Fibroblast of skin of left biceps (primary cell): Measurements from ENCODE around the gene PTPRR.
A peak's percentile ranks its signal among the peaks of the same experiment; 100 is the strongest.

Experiments used
- DNase-seq, 2 experiments: peaks; one replicate each; pipeline ENCODE4 v3.0.0-alpha.2; 2013; ENCODE audit warnings: low read depth in 2 of 2

The PTPRR gene

GRCh38 chr12:70695361-70696023 lies 225.0 kb downstream of the PTPRR start:
- DNase-seq = no peak

DNA sequence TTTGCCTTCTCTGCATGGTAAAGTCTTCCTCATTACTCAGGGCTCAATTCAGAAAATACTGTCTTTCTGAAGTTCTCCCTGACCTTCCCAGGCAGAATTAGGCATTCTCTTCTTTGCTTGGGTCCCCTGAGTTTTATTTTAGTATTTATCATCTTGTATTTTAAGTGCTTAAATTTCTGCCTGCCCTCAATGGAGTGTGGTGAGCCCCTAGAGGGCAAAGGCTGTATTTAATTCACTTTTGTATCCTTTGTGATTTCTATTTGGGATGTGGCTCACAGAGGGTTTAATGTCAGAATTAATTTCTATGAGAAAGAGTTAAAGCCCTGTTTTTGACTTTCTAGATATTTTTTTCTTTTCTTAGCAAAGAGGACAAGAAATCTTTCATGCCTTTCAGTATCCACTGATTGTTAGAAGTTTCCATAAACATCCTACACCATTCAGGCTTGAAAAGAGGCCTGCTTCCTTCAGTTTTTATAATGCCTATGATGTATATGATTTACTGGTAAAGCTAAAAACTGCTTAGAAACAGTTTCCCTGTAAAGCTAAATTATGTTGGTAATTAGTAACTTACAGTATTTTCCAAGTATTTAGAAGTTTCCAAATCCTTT lies 227.8 kb downstream of the PTPRR start:
- peak in 1 of 2 experiments; percentile 1 for DNase-seq

DNA sequence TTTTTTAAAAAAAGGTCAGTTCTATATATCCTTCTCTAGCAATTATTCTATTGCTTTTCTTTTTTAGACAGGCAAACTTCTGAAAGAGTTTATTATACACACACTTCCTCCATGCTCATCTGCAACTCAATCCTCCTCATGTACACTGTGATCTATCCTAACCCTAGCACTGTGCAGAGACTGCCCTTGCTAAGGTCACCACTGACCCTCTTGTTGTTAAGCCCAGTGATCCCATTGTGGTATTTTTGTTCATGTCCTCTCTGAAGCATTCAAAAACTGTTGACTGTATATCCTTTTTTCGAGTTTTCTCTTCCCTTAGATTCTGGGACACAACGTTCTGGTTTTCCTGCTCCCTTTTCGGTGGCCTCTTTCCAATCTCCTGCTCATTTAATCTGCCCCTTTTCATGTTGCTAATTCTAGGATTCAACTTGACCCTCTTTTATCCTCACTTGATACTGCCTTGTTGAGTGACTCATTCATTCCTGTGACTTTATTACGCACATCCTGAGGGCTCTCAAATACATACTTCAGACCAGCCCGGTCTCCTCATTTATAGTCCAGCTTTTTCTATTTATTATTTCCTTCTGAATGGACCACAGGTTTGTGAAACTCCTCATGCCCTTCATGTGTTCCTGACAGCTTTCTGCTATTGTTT lies 229.4 kb downstream of the PTPRR start:
- peak; percentile 3 to 8 for DNase-seq

GRCh38 chr12:70686907-70687306 lies 233.6 kb downstream of the PTPRR start:
- no peak for DNase-seq

DNA sequence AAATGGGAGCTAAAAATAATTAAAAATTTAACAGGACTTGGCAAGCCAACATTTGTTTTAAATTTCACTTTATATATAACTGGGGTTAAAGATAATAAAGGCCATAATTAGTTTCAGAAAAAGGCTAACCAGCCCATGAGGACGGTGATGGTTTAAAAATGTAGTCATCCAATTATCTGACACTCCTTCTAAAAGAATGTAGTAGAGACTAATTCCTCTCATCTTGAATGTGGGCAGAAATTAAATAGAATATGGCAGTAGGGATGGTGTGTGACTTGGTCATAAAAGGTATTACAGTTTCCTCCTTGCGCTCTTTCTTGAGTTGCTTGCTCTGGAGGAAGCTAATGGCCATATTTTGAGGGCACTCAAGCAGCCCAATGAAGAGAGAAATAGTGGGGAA lies 234.2 kb downstream of the PTPRR start:
- no peak for DNase-seq

- no peak for DNase-seq
Measured at GRCh38 chr12:70683976-70684375, 236.6 kb downstream of the PTPRR start.

DNA sequence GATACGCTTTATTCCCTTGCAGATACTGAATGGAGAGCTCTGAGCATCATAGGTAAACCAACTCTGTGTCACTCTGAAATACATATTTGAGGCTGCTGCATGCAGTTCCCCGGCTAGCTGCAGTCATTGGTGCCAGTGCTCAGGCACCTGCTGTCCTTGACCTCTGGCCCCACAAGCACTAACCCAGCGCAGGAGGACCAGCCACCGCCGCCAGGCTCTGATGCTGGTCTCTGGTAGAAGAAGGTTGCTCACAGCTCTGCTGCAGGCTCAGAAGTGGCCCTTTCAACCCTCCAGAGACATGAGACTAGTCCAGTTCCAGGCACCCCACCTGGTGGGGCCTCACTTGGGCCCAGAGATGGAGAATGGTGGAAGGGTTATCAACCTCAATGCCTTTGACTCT lies 248.8 kb downstream of the PTPRR start:
- DNase-seq = no peak

DNA sequence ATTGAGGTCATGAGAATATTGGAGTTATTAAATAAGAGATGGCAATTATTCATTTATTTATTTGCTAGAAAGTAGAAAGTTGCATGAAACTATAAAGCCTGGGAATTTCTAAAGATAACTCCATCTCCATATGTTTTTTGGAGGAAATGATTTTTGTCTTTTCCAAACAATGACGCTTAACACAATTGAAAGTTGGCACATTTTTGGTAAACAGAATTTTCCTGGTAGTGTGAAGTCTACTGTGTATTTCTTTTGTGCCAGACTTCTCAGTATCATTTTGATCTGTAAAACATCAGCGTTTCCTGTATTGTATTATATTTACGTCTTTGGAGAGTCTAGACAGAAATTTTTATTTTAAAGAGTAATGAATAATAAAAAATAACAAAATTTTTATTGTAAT lies 249.6 kb downstream of the PTPRR start:
- no peak for DNase-seq

DNA sequence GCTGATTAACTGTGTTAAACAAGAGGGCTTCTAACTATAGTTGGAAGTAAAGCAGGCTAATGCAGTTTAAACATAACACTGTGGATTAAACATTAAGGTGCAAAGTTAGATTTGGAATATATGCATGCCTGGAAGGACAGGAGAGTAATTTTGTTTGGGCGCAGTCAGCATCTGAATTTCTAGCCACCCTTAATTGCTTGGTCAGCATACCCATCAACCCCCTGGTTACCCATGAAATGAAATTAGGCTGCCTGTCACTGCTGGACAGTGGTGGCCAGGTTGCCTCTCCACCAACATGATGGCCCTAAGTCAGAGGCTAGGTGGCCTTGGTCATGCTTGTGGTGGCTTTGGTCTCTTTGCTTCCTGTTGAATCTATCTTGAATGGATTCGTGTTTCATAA lies 253.3 kb downstream of the PTPRR start:
- DNase-seq = no peak

DNA sequence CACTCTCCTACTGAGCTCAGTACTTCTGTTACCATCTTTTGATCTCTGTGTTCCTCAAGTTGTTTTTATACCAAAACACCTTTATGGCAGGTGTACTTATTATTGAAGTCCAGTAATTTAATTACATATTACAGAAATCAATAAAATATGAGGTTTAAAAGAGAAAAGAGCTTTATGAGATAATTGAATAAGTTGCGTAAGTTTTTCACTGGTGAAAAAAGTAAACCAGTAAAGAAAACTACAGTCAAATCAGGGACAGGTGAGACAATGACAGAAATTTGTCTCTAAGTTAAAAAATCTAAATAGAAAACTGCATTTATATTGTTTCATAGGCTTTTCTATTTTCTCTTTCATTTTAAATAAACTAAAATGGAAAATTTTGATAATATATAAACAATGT lies 254.2 kb downstream of the PTPRR start:
- no peak for DNase-seq

- DNase-seq = no peak
Measured at GRCh38 chr12:70664465-70664881, 256.1 kb downstream of the PTPRR start.

GRCh38 chr12:70663838-70664237 lies 256.7 kb downstream of the PTPRR start:
- no peak for DNase-seq

DNA sequence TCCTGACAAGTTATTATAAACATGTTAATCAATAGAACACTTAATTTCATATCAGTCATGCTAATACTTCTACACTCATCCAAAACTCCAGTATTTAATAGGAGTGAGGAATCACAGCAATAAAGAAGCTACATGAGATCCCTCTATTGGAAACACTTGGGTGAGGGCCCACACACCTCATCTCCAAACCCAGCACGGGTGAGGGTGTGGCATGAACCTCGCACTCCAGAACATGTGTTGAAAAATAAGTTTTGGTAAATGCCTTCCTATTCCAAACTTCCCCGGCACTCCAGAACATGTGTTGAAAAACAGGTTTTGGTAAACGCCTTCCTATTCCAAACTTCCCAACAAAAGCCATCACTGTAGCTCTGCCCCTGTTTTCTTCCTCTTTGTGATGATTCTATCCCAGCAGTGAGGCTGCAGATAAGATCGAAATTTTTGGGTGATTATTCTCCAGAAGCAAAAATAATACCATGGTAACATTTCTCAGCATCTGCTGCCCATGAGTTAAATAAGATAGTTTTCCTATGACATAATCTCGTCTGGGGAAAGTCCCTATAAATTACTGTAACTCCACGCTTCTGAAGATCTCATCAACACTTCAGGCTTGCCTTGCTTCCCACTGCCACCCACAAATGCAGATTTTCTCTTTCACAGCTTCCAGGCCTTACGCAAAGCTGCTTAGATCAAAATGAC lies 258.9 kb downstream of the PTPRR start:
- DNase-seq = peak; percentile 69 to 70

- no peak for DNase-seq
Measured at GRCh38 chr12:70660620-70661219, 259.8 kb downstream of the PTPRR start.

- no peak for DNase-seq
Measured at GRCh38 chr12:70660002-70660604, 260.4 kb downstream of the PTPRR start.

DNA sequence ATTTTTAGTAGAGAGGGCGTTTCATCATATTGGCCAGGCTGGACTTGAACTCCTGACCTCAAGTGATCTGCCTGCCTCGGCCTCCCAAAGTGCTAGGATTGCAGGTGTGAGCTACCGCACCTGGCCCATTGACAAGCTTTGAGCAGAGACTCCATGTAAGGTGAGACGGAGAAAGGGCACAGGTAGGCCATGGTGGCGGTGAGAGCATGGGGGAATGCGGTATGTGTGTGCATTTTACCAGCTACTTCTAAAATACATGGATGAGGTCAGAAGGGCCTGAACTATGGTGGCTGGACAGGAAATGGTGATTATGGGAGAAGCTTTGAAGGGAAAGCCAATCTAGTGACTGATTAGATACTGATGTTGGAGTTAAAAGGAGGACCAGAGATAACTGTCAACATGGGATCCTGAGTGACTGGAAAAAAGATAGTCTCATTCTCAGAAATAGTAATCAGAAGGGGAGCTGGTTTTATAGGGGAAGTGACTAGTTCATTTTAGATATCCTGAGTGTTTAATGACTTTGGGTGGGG lies 261.4 kb downstream of the PTPRR start:
- DNase-seq = no peak

- no peak for DNase-seq
Measured at GRCh38 chr12:70657616-70658286, 262.8 kb downstream of the PTPRR start.

DNA sequence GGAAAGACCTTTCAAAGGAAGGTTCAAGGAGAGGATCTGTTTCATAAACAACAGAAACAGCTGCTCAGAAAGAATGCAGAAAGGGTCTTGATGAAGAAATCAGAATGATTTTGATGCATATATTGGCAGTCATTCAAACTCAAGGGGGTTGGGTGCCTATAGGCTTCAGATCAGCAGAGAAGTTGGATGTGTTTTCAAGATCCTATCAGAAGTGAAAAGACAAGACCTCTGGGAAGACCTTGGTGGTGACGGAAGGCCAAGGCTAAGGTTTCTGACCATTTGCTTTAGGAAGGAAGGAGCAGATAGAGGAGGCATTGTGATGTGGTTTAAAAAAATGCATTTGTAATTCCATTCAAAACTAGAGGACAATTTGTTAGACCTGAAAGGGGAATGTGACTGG lies 268.1 kb downstream of the PTPRR start:
- peak in 1 of 2 experiments; percentile 44 for DNase-seq

DNA sequence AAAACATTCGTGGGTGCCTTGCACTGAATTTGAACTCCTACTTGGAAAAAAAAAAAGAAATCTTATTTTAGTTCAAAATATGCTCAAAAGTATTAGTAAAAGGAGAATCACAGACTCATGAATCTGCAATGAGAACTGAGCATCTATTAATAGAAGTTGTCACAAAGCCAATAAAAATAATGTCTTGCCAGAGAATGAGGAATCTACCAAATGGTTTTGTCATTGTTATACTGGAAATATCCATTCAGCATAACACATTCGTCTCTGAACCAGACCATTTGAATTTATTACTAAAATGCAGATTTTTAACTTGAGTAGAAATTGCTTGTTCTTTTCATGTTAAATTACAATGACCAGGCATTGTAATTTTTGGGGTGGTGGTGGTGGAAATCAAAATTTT lies 271.7 kb downstream of the PTPRR start:
- DNase-seq = peak; percentile 65 to 74

DNA sequence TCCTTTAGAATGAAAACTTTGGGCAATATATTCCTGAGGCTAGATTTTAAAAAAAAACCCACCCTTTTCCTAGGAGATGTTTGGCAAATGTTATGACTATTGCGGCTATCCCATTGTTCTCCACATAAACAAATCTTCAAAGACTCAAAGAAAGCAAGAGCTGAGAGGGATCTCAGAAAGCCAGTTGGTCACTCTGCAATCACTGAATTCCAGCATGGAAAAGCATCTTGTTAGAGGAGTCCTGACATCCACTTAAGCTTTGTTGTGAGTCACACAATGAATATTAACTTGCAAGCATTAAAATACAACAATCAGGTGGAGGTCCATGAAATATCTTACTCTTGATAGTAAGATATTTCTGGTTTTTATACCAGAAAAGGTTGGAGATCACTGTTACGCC lies 272.3 kb downstream of the PTPRR start:
- no peak for DNase-seq

DNA sequence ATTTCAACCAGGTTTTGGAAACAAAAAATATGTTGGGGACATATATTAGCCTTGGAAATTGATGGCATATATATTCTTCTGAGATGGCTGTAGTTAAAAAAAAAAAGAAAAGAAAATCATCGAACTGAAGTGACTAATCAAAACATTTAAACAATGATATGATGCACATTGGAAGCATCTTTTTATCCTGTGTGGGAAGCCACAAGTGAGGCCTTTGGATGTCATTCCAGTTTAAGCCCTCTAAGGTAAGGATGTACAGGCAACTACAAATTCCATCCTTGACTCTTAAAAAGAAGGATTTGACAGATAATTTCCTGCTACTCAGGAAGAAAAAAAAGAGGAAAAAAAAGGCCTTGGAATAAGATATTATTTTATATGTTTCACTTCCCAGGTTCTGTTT lies 273.7 kb downstream of the PTPRR start:
- peak; percentile 56 to 66 for DNase-seq
